OCI-LY7 (cell line): ENCODE results near the gene GEMIN7.

Experiments used
- CTCF ChIP-seq: fragments of 200-600 bp; sonication (generic); conservative IDR thresholded peaks from 2 replicates; pipeline ENCODE4 v1.5.1; 2014; ENCODE audit warnings: mild to moderate bottlenecking, antibody characterized with exemption, low read length, moderate library complexity, mixed read lengths
- EZH2phosphoT487 ChIP-seq: fragments of 200-600 bp; sonication (generic); IDR thresholded peaks from 2 replicates; pipeline ENCODE4 v1.6.1; 2018; ENCODE audit warnings: low read depth, borderline replicate concordance, mild to moderate bottlenecking, mixed run types, antibody characterized with exemption, low read length, moderate library complexity, mixed read lengths

- TF ChIP-seq CTCF: no peak
- no peak for TF ChIP-seq EZH2phosphoT487
Observed at GRCh38 chr19:45090034-45090433, 11.0 kb downstream of the GEMIN7 start.
